Muscle layer of colon (tissue), 2 donors: Measurements from ENCODE around the gene ARMH4.

Experiments used
- H3K27ac ChIP-seq: one replicate; pipeline ENCODE4 v1.7.0; 2013; ENCODE audit warnings: low read depth, mild to moderate bottlenecking, low read length, moderate library complexity
- H3K27me3 ChIP-seq, 2 donors: one replicate each; pipeline ENCODE4 v1.7.0; 2013; ENCODE audit warnings: low read length in 2 of 2, mild to moderate bottlenecking in 2 of 2; ENCODE audit not compliant: insufficient read depth in 2 of 2, control insufficient read depth in 1 of 2
- H3K36me3 ChIP-seq: one replicate; pipeline ENCODE4 v1.7.0; 2013; ENCODE audit warnings: mild to moderate bottlenecking, low read length; ENCODE audit not compliant: insufficient read depth
- H3K4me1 ChIP-seq: one replicate; pipeline ENCODE4 v1.7.0; 2013; ENCODE audit warnings: mild to moderate bottlenecking, low read length; ENCODE audit not compliant: insufficient read depth
- H3K4me3 ChIP-seq, 2 donors: one replicate each; pipeline ENCODE4 v1.7.0; 2013; ENCODE audit warnings: low read length in 2 of 2, low read depth in 1 of 2, mild to moderate bottlenecking in 1 of 2, moderate library complexity in 1 of 2
- H3K9ac ChIP-seq: one replicate; pipeline ENCODE4 v1.7.0; 2013; ENCODE audit warnings: low read length
- H3K9me3 ChIP-seq: one replicate; pipeline ENCODE4 v1.7.0; 2013; ENCODE audit warnings: mild to moderate bottlenecking, low read length
- donor health status: abdominal sarcoma.
- donor health status: Adenocarcinoma of cecum.

Gene ARMH4

DNA sequence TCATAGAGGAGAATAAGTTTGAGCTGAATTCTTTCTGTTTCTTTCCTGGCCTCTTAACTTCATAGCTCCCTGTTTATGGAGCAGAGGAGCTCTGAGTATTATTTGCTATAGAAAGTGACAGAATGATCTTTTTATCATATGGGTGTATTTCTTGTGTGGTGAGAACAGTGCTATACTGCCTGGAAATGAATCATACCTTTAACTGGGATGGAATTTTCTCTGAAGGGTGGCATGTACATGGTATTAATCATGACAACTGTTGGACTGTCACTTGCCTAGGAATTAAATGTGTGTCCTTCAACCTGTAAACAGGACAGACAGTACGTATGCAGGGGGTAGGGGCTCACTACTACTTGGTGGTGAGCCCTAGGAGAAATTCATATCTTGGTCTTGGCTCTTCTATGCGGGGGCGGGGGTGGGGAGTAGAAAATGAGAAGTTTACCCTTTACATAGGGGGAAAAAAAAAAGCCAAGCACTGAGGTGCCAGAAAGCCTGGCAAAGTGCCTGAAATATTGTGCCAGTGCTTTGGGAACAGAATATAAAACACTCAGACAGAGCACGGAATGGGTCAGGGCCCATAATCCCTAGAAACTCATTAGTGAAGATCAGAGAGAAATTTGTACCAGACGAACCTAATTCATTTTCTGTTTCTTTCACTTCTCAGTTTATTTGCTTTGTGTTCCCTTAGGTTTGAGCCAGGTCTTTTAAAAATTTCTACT, 33.8 kb downstream of the ARMH4 start:
- H3K27ac ChIP-seq = no peak overlapping the region
- H3K36me3 ChIP-seq = no peaks in the 10 kb centered on the region
- no peak overlapping the region for H3K9ac ChIP-seq
- H3K9me3 ChIP-seq = no peaks in the 10 kb centered on the region
- H3K4me1 ChIP-seq = peaks cover 8% of the 10 kb centered on the region
- no peaks in the 10 kb centered on the region for H3K27me3 ChIP-seq
- no peak overlapping the region for H3K4me3 ChIP-seq

DNA sequence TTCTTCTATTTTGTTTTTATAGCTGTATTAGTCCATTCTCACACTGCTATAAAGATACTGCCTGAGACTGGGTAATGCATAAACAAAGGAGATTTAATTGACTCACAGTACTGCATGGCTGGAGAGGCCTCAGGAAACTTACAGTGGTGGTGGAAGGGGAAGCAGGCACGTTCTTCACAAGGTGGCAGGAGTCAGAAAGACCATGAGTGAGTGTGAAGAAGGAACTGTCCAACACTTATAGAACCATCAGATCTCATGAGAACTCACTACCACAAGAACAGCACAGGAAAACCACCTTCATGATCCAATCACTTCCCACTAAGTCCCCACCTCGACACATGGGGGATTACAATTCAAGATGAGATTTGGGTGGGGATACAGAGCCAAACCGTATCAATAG, 42.3 kb downstream of the ARMH4 start:
- H3K4me3 ChIP-seq = no peak overlapping the region
- H3K4me1 ChIP-seq = no peaks in the 10 kb centered on the region
- no peaks in the 10 kb centered on the region for H3K9me3 ChIP-seq
- no peaks in the 10 kb centered on the region for H3K36me3 ChIP-seq
- no peak overlapping the region for H3K27ac ChIP-seq
- no peaks in the 10 kb centered on the region for H3K27me3 ChIP-seq
- H3K9ac ChIP-seq = no peak overlapping the region

DNA sequence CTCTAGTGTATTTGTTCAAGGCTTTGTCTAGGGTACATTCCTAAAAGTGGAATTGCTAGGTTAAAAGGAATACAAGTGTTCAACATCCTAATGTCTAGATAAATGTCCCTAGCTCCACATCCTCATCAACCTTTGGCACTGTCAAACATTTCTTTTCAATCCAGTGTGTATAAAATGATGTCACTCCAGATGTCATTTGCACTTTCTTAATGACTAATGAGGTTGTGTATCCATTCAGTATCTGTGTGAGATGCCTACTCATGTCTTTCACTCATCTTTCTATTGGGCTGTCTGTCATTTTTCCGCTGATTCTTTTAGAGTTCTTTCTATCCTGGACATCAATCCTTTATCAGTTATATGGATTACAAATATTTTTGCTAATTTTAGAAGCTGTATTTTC, 43.3 kb downstream of the ARMH4 start:
- H3K27me3 ChIP-seq = no peaks in the 10 kb centered on the region
- no peaks in the 10 kb centered on the region for H3K36me3 ChIP-seq
- no peaks in the 10 kb centered on the region for H3K4me1 ChIP-seq
- no peak overlapping the region for H3K4me3 ChIP-seq
- no peak overlapping the region for H3K9ac ChIP-seq
- H3K9me3 ChIP-seq = no peaks in the 10 kb centered on the region
- no peak overlapping the region for H3K27ac ChIP-seq

DNA sequence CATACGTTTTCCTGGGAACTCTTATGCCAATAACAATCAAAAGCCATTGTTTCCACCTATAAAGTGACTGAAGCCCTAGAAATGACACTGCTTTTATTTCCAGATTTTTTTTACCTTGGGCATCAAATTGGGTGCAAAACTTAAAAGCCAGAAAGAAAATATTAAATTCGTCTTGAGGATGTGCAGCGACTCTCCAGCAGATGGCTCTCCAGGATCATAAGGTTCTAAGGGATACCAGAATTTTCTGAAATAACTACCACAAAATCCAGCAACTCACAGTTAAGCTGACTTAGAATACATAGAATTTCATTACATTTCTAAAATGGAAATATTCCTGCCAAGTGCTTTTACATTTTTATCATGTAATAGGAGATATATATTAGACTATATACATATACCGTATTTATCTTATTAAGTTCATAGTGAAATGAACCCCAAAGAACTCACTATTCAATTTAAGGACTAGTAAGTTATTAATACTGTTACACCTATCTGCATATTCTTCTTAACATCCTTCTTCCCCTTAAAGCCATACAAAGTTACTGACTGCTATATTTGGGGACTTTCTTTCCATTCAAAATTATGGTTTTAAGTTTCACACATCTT, 44.0 kb downstream of the ARMH4 start:
- Histone ChIP-seq H3K4me3 (no peak overlapping the region), H3K4me1 (no peaks in the 10 kb centered on the region), H3K27ac (no peak overlapping the region), H3K9ac (no peak overlapping the region), H3K27me3 (no peaks in the 10 kb centered on the region), H3K9me3 (no peaks in the 10 kb centered on the region), H3K36me3 (no peaks in the 10 kb centered on the region)

DNA sequence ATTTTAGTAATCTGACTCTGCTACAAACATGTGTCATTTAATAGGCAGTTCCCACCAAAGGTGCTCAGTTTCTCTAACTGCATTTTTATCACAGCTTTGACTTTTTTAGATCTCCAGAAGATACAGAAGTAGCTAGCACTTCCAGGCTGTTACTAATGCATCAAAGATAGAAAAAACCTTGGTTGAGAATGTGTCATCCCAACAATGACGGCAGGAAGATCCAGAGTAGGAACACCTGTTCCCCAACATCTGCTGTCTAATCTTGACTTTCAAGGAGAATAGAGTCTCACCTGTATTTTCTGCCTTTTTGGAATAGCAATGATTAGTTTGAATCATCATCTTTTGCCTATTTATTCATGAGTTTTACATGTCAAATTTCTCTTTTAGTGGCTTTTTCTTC, 45.0 kb downstream of the ARMH4 start:
- H3K27ac ChIP-seq = no peak overlapping the region

DNA sequence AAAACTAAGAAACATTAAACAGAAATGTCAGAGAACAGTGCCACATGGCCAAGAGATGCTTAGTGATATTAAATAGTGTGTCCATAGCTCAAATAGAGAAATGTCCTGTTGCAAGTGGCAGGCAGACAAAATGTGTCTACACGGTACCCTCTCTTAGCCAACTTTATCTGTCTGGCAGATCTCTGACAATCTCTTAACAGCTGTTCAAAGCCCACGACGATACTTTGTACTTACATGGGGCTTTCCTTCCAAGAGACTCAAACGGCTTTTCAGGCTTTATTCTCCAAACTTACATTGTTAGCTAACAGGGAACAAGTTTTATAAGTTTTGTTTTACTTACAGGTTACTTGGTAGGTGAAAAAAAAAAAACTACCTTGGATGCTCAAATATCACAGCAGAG, 45.6 kb downstream of the ARMH4 start:
- Histone ChIP-seq H3K9ac (no peak overlapping the region), H3K27ac (no peak overlapping the region), H3K27me3 (no peaks in the 10 kb centered on the region), H3K4me3 (no peak overlapping the region), H3K4me1 (no peaks in the 10 kb centered on the region), H3K36me3 (no peaks in the 10 kb centered on the region), H3K9me3 (no peaks in the 10 kb centered on the region)

More for the DNA sequence above, 45.0 kb downstream of the ARMH4 start:
- Histone ChIP-seq H3K27me3 (no peaks in the 10 kb centered on the region), H3K9ac (no peak overlapping the region), H3K9me3 (no peaks in the 10 kb centered on the region), H3K4me3 (no peak overlapping the region), H3K36me3 (no peaks in the 10 kb centered on the region), H3K4me1 (no peaks in the 10 kb centered on the region)

DNA sequence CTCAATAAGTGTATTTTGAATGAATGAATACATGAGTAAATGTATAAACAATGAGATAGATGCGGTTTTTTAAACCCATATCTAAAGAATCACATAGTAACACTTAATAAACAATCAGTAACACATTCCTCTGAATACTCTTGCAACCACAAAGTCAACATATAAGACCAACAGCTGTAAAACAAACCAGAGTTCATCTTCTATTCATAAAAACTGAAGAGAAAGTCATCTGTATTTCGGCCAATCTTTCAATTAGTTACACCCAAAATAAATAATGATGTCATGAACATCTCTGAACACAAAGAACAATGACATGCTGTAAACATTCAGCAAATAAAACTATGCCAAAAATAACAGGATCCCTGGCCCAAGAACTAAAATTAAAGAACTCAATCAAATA, 47.2 kb downstream of the ARMH4 start:
- H3K27me3 ChIP-seq = no peaks in the 10 kb centered on the region
- H3K4me1 ChIP-seq = no peaks in the 10 kb centered on the region
- H3K9me3 ChIP-seq = no peaks in the 10 kb centered on the region
- H3K9ac ChIP-seq = no peak overlapping the region
- no peaks in the 10 kb centered on the region for H3K36me3 ChIP-seq
- H3K27ac ChIP-seq = no peak overlapping the region
- no peak overlapping the region for H3K4me3 ChIP-seq

DNA sequence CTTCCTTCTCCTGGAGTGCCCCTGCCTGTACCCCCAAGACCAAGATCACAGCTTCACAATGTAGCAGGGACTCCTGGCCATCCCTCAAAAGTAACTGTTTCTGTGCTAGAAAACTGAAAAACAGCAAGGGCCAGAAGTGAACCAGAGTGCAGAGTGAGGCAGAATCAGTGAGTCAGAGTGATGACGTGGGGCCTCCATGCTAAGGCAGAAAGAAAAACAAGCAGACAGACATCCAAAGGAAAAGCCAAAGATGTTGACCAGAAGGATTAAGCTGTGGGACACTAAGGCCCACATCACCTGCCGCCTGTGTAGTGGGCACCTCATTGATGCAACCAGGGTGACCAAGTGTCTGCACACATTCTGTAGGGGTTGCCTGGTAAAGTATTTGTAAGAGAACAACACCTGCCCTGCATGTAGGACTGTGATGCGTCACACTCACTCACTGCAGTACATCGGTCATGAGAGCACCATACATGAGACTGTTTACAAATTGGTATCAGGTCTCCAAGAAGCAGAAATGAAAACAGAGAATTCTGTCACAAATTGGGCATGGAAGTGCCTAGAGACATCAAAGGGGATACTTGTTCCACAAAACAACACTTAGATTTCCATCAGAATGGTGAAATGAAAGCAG, 51.2 kb downstream of the ARMH4 start:
- H3K4me1 ChIP-seq = no peaks in the 10 kb centered on the region
- no peaks in the 10 kb centered on the region for H3K9me3 ChIP-seq
- no peaks in the 10 kb centered on the region for H3K36me3 ChIP-seq
- no peak overlapping the region for H3K27ac ChIP-seq
- no peak overlapping the region for H3K4me3 ChIP-seq
- no peaks in the 10 kb centered on the region for H3K27me3 ChIP-seq
- no peak overlapping the region for H3K9ac ChIP-seq

DNA sequence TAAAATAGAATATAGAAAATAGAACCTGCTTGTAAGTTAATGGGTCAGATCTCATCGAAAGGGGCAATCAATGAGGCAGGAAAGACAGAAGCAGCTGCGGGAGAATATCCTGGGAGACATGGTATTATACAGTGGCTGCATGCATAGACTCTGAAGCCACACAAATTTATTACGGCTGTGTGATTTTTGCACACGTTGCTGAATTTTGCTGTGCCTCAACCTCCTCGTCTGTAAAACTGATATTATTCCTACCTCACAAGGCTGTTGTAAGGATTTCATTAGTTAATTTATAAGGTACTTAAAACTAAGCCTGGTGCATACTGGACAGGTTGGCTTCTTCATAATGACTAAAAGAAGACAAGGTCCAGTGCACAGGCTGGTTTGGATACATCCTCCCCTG, 52.3 kb downstream of the ARMH4 start:
- H3K9ac ChIP-seq = no peak overlapping the region
- H3K27ac ChIP-seq = no peak overlapping the region
- H3K9me3 ChIP-seq = no peaks in the 10 kb centered on the region
- no peaks in the 10 kb centered on the region for H3K27me3 ChIP-seq
- H3K4me3 ChIP-seq = no peak overlapping the region
- H3K36me3 ChIP-seq = no peaks in the 10 kb centered on the region
- no peaks in the 10 kb centered on the region for H3K4me1 ChIP-seq

DNA sequence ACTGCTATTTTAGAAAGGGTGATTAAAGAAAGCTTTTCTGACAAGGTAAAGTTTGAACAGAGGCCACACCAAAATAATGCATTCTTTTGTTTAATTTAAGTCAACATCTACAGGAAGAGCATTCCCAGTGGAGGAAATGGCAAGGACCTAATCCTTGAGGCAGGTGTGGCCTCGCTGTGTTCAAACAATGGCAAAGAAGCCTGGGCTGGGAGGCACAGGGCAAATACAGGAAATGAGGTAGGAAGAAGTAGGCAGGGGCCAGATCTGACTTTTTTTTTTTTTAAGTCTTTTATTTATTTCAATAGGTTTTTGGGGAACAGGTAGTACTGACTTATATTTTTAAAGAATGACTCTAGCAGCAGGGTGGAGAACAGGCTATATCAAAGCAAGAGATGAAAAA, 53.5 kb downstream of the ARMH4 start:
- H3K27me3 ChIP-seq = no peaks in the 10 kb centered on the region
- no peaks in the 10 kb centered on the region for H3K36me3 ChIP-seq
- H3K4me3 ChIP-seq = no peak overlapping the region
- no peak overlapping the region for H3K9ac ChIP-seq
- H3K9me3 ChIP-seq = no peaks in the 10 kb centered on the region
- no peak overlapping the region for H3K27ac ChIP-seq
- no peaks in the 10 kb centered on the region for H3K4me1 ChIP-seq

DNA sequence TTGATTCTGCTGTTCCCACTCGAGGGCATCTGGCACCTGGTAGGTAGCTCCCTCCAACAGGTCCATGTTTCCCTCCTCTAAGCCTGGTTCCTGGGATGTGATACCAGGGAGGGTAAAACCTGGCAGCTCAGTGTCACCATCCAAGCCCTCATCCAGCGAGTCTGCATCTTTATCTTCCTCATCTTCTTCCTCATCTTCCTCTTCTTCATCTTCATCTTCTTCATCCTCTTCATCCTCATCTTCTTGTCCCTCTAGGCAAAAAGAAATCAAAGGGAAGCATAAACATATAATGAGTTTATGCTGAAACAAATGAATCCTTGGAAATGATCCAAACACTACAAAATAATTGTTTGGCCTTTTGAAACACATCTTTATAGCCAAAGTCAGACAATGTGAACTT, 55.3 kb downstream of the ARMH4 start:
- no peaks in the 10 kb centered on the region for H3K4me1 ChIP-seq
- no peak overlapping the region for H3K27ac ChIP-seq
- H3K36me3 ChIP-seq = no peaks in the 10 kb centered on the region
- H3K27me3 ChIP-seq = no peaks in the 10 kb centered on the region
- no peak overlapping the region for H3K4me3 ChIP-seq
- no peak overlapping the region for H3K9ac ChIP-seq
- H3K9me3 ChIP-seq = no peaks in the 10 kb centered on the region
